Measurements from ENCODE around the gene TBC1D17.

DNA sequence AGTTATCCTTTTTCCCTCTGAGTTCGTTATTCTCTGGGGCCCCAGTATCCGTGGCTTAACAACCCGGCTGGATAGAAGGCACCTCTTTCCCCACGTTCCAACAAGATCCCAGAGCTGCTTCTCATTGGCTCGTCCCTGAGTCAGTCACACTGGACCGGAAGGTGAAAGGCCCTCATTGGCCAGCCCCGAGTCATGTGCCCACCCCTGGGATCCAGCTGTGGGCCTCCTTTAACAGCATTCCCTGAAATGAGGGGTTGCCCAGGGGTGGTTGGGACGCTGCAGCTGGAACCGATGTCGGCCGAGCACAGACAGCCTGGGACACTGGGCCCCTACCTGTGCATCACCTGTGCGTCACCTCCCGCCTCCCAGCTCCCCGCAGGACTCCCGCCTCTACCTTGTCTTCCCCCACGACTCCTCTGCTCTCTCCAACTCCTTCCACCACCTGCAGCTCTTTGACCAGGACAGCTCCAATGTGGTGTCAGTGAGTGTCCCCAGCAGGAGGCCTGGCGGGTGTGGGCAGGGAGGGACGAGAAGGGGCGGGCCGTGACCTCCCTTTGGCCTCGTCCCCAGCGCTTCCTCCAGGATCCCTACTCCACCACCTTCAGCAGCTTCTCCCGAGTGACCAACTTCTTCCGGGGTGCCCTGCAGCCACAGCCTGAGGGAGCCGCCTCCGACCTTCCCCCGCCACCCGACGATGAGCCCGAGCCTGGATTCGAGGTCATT is 4.3 kb downstream of the TBC1D17 start:
- no peak for TF ChIP-seq POLR2AphosphoS5 (IDR thresholded peaks at IDR 0.05; ENCODE audit: low read length)
- TF ChIP-seq FOXK2 (IDR thresholded peaks at IDR 0.05), result no peak
